Nephron (organoid): ENCODE measurements around the gene KCTD12.
A peak's percentile ranks its signal among the peaks of the same experiment; 100 is the strongest.

Source experiments
- H3K27ac Mint-ChIP-seq, 3 experiments: 2 replicates each; pipeline ENCODE4 v1.8.0; 2020; ENCODE audit warnings: mixed read lengths in 3 of 3, mild to moderate bottlenecking in 2 of 3, moderate library complexity in 1 of 3
- H3K27me3 Mint-ChIP-seq: 2 replicates; pipeline ENCODE4 v1.8.0; 2021; ENCODE audit warnings: low read depth, mild to moderate bottlenecking, moderate library complexity, mixed read lengths
- H3K36me3 Mint-ChIP-seq: 2 replicates; pipeline ENCODE4 v1.8.0; 2020; ENCODE audit warnings: low read depth, mixed read lengths
- H3K4me1 Mint-ChIP-seq: 2 replicates; pipeline ENCODE4 v1.8.0; 2020; ENCODE audit warnings: mixed read lengths
- H3K4me3 Mint-ChIP-seq, 3 experiments: 2 replicates each; pipeline ENCODE4 v1.8.0; 2020; ENCODE audit warnings: mild to moderate bottlenecking in 3 of 3, mixed read lengths in 3 of 3, moderate library complexity in 2 of 3
- H3K9me3 Mint-ChIP-seq: 2 replicates; pipeline ENCODE4 v1.8.0; 2020; ENCODE audit warnings: mixed read lengths
- TF ChIP-seq, protein P1 (sequence below), 3 experiments: fragments of 200-600 bp; sonication (generic); IDR thresholded peaks; one replicate each; pipeline ENCODE4 v1.5.0; 2021; ENCODE audit warnings: antibody characterized with exemption in 3 of 3; ENCODE audit not compliant: unreplicated experiment in 3 of 3

The KCTD12 gene

DNA sequence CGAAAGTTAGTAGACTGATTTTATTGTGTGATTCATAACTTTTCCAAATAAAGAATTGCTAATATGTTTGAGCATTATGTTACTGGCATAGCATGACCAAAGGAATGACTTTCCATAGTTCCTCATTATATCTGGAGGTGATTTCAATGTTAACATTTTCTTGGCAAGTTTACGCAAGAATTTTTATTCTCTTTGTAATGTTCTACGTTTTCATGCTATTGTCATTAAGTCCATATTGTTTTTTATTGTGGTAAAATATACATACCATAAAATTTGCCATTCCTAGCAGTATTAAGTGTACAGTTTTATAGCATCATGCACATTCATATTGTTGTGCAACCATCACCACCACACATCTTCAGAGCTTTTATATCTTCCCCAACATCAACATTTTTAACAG, 14.8 kb downstream of the KCTD12 start:
- TF ChIP-seq, protein P1, sequence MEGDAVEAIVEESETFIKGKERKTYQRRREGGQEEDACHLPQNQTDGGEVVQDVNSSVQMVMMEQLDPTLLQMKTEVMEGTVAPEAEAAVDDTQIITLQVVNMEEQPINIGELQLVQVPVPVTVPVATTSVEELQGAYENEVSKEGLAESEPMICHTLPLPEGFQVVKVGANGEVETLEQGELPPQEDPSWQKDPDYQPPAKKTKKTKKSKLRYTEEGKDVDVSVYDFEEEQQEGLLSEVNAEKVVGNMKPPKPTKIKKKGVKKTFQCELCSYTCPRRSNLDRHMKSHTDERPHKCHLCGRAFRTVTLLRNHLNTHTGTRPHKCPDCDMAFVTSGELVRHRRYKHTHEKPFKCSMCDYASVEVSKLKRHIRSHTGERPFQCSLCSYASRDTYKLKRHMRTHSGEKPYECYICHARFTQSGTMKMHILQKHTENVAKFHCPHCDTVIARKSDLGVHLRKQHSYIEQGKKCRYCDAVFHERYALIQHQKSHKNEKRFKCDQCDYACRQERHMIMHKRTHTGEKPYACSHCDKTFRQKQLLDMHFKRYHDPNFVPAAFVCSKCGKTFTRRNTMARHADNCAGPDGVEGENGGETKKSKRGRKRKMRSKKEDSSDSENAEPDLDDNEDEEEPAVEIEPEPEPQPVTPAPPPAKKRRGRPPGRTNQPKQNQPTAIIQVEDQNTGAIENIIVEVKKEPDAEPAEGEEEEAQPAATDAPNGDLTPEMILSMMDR (IDR thresholded peaks at IDR 0.05; ENCODE audit: unreplicated experiment in 3 of 3): no peak
- H3K9me3 Mint-ChIP-seq: no peaks in the 10 kb centered on the region
- H3K27me3 Mint-ChIP-seq: peaks cover 8% of the 10 kb centered on the region
- peaks cover 17% of the 10 kb centered on the region for H3K4me1 Mint-ChIP-seq
- H3K4me3 Mint-ChIP-seq: no peak overlapping the region
- H3K36me3 Mint-ChIP-seq: no peaks in the 10 kb centered on the region
- no peak overlapping the region for H3K27ac Mint-ChIP-seq

- Mint-ChIP-seq H3K36me3 (no peaks in the 10 kb centered on the region), H3K27ac (peak overlapping the region; percentile 12 to 80 (median 42)), H3K4me1 (peaks cover 9% of the 10 kb centered on the region), H3K27me3 (peaks cover 8% of the 10 kb centered on the region), H3K9me3 (peaks cover 2% of the 10 kb centered on the region), H3K4me3 (no peak overlapping the region)
- TF ChIP-seq, protein P1 (IDR thresholded peaks at IDR 0.05; ENCODE audit: unreplicated experiment in 3 of 3): no peak
Measured at GRCh38 chr13:76868371-76868770, 17.8 kb downstream of the KCTD12 start.

DNA sequence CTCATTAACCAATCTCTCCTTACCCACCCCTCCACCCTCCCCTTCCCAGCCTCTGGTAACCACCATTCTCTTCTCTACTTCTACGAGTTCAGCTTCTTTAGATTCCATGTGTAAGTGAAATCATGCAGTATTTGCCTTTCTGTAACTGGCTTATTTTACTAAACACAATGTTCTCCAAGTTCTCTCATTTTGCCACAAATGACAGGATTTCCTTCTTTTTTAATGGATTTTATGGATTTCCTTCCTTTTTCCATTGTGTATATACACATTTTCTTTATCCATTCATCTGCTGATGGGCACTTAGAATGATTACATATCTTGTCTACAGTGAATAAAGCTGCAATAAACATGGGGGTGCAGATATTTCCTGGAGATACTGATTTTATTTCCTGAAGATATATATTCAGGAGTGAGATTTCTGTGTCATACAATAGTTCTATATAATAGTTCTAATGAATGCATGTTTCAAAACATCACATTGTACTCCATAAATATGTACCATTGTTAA, 20.2 kb downstream of the KCTD12 start:
- H3K27ac Mint-ChIP-seq: peak overlapping the region in 2 of 3 experiments; percentile 22 to 68
- H3K9me3 Mint-ChIP-seq: peaks cover 2% of the 10 kb centered on the region
- H3K4me1 Mint-ChIP-seq: peaks cover 9% of the 10 kb centered on the region
- H3K27me3 Mint-ChIP-seq: peaks cover 4% of the 10 kb centered on the region
- TF ChIP-seq, protein P1 (IDR thresholded peaks at IDR 0.05; ENCODE audit: unreplicated experiment in 3 of 3): no peak
- H3K4me3 Mint-ChIP-seq: no peak overlapping the region
- no peaks in the 10 kb centered on the region for H3K36me3 Mint-ChIP-seq

DNA sequence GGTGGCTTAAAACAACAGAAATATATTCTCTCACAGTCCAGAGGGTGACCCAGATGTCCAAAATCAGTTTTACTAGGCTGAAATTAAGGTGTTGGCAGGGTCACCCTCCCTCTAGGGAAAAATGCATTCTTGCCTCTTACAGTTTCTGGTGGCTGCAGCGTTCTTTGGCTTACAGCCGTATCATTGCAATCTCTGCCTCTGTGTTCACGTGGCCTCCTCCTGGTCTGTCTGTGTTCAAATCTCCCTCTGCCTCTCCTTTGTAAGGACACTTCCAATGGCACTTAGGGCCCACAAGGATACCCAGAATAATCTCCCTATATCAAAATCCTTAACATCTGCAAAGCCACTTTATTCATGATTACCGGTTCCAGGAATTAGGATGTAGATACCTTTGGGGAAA, 21.1 kb downstream of the KCTD12 start:
- Mint-ChIP-seq H3K4me1 (peaks cover 9% of the 10 kb centered on the region), H3K27me3 (peaks cover 8% of the 10 kb centered on the region), H3K27ac (peak overlapping the region in 1 of 3 experiments; percentile 1), H3K4me3 (no peak overlapping the region), H3K36me3 (no peaks in the 10 kb centered on the region), H3K9me3 (peaks cover 4% of the 10 kb centered on the region)
- TF ChIP-seq, protein P1 (IDR thresholded peaks at IDR 0.05; ENCODE audit: unreplicated experiment in 3 of 3): no peak

GRCh38 chr13:76864259-76864658, 21.9 kb downstream of the KCTD12 start:
- H3K27ac Mint-ChIP-seq: peak overlapping the region in 1 of 3 experiments; percentile 60
- H3K36me3 Mint-ChIP-seq: no peaks in the 10 kb centered on the region
- TF ChIP-seq, protein P1 (IDR thresholded peaks at IDR 0.05; ENCODE audit: unreplicated experiment in 3 of 3): no peak
- H3K9me3 Mint-ChIP-seq: peaks cover 9% of the 10 kb centered on the region
- H3K27me3 Mint-ChIP-seq: peaks cover 8% of the 10 kb centered on the region
- H3K4me3 Mint-ChIP-seq: no peak overlapping the region
- peaks cover 9% of the 10 kb centered on the region for H3K4me1 Mint-ChIP-seq

DNA sequence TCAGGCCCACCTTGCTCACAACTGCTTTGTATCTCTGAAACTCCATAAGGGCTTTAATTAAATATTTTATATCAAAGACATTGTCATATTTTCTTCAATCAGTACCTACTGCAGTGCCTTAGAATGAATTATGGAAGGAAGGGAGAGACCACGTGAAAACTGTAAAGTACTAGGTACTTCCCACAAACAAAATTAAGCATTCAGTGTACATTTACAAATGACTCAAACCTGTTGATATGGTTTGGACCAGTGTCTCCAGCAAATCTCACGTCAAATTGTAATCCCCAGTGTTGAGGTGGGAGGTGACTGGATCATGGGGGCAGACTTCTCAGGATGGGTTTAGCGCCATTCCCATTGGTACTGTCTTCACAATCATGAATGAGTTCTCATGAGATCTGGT, 23.2 kb downstream of the KCTD12 start:
- TF ChIP-seq, protein P1 (IDR thresholded peaks at IDR 0.05; ENCODE audit: unreplicated experiment in 3 of 3): no peak
- no peak overlapping the region for H3K27ac Mint-ChIP-seq
- no peak overlapping the region for H3K4me3 Mint-ChIP-seq
- H3K4me1 Mint-ChIP-seq: peaks cover 3% of the 10 kb centered on the region
- H3K27me3 Mint-ChIP-seq: peaks cover 8% of the 10 kb centered on the region
- peaks cover 9% of the 10 kb centered on the region for H3K9me3 Mint-ChIP-seq
- no peaks in the 10 kb centered on the region for H3K36me3 Mint-ChIP-seq
